Ishikawa (cell line): ENCODE results near the gene PKLR.

Experiments
- EGR1 ChIP-seq: IDR thresholded peaks from 2 replicates; pipeline ENCODE4 v1.6.1; 2012
- EP300 ChIP-seq: IDR thresholded peaks from 2 replicates; pipeline ENCODE4 v1.6.1; 2012; ENCODE audit warnings: borderline replicate concordance
- FOXM1 ChIP-seq: IDR thresholded peaks from 2 replicates; pipeline ENCODE4 v1.6.1; 2012; ENCODE audit warnings: low read depth, borderline replicate concordance
- MAX ChIP-seq: IDR thresholded peaks from 2 replicates; pipeline ENCODE4 v1.6.1; 2012
- REST ChIP-seq: IDR thresholded peaks from 2 replicates; pipeline ENCODE4 v1.6.1; 2012; ENCODE audit warnings: low read depth, mild to moderate bottlenecking
- TEAD4 ChIP-seq: IDR thresholded peaks from 2 replicates; pipeline ENCODE4 v1.6.1; 2012

- no peak for TF ChIP-seq REST
- TF ChIP-seq MAX: no peak
- TF ChIP-seq TEAD4: no peak
- no peak for TF ChIP-seq EGR1
- no peak for TF ChIP-seq EP300
- TF ChIP-seq FOXM1: no peak
These were observed 5.9 kb downstream of the PKLR start for GRCh38 chr1:155295183-155295941.
